ENCODE data around the gene PRKN. TPM values are rescaled to one million over a fixed set of nuclear protein-coding genes. Genes with fewer than 3 reads are reported as not detected.

Gene PRKN
- total RNA-seq, 1 donor: 6.1 TPM

DNA sequence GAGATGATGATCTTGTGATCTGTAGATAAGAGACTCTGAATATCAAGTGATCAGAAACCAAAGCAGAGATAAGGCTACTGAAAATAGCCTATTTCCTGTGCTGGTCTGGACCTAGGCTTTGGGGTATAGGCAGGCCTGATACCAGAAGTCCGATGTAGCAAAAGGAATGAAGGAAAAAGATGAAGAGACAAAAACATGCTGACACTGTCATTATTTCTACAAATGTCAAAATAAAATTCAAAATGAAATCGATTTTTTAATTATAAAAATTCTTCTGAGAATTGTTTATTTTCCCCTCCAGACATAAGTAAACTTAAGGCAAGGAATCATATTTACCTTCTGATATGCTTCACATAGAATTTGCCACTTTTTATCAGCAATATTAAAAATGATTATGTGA lies 252.8 kb downstream of the PRKN start:
- Histone ChIP-seq H3K4me3 (ENCODE audit: low read length) (no peak overlapping the region), H3K27me3 (ENCODE audit: insufficient read depth, low read length) (no peaks in the 10 kb centered on the region), H3K4me1 (ENCODE audit: insufficient read depth, low read length) (no peaks in the 10 kb centered on the region), H3K9me3 (ENCODE audit: low read depth, low read length) (no peaks in the 10 kb centered on the region)

DNA sequence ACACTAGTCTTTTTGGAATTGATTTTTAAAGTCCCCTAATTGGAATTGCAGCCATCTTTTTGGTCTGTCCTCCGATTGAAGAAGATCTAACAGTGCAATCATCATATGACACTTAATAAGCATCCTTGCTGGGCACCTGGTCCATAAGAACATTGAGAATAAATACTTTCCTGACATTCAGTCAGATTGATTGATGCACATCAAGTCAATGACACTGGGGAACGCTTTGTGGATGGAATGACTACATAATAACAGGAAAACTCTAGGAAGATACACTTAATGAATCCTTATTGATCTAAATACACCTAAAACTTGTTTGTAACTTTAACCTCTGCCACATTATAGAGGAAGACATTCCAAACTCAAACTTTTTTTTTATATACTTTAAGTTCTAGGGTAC lies 255.7 kb downstream of the PRKN start:
- Histone ChIP-seq H3K4me3 (ENCODE audit: low read length) (no peak overlapping the region), H3K9me3 (ENCODE audit: low read depth, low read length) (no peaks in the 10 kb centered on the region), H3K27me3 (ENCODE audit: insufficient read depth, low read length) (no peaks in the 10 kb centered on the region), H3K4me1 (ENCODE audit: insufficient read depth, low read length) (no peaks in the 10 kb centered on the region)

DNA sequence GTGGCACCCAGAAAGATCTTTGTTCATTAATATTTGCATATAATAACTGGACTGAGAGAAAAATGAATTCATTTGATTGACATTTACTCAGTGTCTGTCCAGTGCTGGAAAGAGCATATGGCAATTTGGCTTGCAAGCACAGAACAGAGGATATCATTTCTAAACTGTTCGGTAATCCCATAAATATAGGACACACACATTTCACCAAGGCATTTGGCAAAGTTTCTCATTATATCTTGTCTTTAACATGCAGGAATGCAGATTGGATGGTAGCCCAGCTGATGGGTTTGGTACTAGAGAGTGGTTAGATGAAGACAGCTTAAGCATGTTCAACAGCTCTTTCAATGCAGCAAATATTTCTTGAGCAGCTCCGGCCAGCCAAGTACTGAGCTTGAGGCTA lies 259.2 kb downstream of the PRKN start:
- H3K4me3 ChIP-seq (ENCODE audit: low read length): no peak overlapping the region
- no peaks in the 10 kb centered on the region for H3K27me3 ChIP-seq (ENCODE audit: insufficient read depth, low read length)
- no peaks in the 10 kb centered on the region for H3K9me3 ChIP-seq (ENCODE audit: low read depth, low read length)
- H3K4me1 ChIP-seq (ENCODE audit: insufficient read depth, low read length): no peaks in the 10 kb centered on the region

DNA sequence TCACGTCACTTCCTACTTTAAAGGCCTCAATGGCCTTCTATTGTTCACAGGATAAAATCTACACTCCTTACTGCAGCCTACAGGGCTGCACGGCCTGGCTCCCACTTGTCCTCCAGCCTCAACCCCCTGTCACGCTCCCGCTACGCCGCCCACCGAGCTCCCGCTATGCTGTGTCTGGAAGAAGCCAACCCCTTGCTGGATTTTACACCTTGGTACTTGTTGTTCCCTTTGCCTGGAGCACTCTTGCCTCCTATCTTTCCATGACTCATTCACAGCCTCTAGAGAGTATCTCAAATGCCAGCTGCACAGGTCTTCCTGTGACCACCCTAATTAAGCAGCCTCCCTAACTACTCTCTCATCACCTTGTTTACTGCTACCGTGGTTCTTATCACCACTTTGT lies 259.9 kb downstream of the PRKN start:
- no peaks in the 10 kb centered on the region for H3K9me3 ChIP-seq (ENCODE audit: low read depth, low read length)
- no peak overlapping the region for H3K4me3 ChIP-seq (ENCODE audit: low read length)
- H3K27me3 ChIP-seq (ENCODE audit: insufficient read depth, low read length): no peaks in the 10 kb centered on the region
- no peaks in the 10 kb centered on the region for H3K4me1 ChIP-seq (ENCODE audit: insufficient read depth, low read length)

DNA sequence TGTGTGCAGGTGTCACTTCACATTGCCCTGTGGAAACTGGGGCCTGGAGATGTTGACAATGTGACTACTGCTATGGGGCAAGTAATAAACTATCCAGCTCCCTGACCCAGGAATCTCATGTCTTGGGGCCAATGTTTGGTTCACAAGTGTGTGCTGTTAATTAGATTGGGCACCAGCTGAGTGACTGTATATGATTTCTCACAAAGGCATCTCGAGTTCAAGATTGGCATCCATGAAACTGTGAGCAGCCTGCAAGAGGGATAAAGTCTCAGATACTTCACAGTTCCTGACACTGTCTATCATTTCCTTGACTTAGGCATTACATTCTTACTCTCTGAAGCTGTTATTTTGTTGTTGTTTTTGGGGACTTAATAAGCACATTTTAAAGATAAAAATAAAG lies 264.0 kb downstream of the PRKN start:
- no peak overlapping the region for H3K4me3 ChIP-seq (ENCODE audit: low read length)
- no peaks in the 10 kb centered on the region for H3K4me1 ChIP-seq (ENCODE audit: insufficient read depth, low read length)
- H3K27me3 ChIP-seq (ENCODE audit: insufficient read depth, low read length): no peaks in the 10 kb centered on the region
- H3K9me3 ChIP-seq (ENCODE audit: low read depth, low read length): peaks cover 5% of the 10 kb centered on the region

DNA sequence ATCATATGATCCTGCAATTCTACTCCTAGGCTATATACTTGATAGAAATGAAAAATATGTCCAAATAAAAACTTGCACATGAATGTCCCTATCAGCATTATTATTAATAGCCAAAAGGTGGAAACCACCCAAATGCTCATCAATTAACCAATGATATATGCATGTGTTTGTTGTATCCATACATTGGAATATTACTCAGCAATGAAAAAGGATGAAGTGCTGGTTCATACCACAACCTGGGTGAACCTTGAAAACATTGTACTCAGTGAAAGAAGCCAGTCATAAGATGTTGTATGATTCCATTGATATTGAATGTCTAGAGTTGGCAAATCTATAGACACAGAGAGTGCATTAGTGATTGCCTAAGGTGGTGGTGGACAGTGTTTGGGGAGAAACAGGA lies 267.6 kb downstream of the PRKN start:
- peaks cover 5% of the 10 kb centered on the region for H3K9me3 ChIP-seq (ENCODE audit: low read depth, low read length)
- no peaks in the 10 kb centered on the region for H3K27me3 ChIP-seq (ENCODE audit: insufficient read depth, low read length)
- no peaks in the 10 kb centered on the region for H3K4me1 ChIP-seq (ENCODE audit: insufficient read depth, low read length)
- no peak overlapping the region for H3K4me3 ChIP-seq (ENCODE audit: low read length)

DNA sequence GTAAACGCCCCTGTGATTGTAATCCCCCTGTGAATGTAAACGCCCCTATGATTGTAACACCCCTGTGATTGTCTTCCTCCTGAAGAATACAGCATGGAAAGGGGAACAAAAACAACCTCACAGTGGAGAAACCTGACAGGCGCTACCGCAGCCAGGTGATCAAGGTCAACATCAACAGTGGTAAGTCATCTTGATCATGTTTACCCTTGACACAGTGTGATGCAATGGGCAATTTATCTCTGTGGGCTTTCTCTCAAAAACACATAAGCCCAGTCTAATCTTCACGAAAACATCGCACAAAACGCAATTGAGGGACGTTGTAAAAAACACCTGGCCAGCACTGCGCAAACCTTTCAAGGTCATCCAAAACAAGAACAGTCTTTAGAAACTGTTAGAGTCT lies 277.2 kb downstream of the PRKN start:
- no peaks in the 10 kb centered on the region for H3K9me3 ChIP-seq (ENCODE audit: low read depth, low read length)
- H3K4me3 ChIP-seq (ENCODE audit: low read length): no peak overlapping the region
- no peaks in the 10 kb centered on the region for H3K4me1 ChIP-seq (ENCODE audit: insufficient read depth, low read length)
- H3K27me3 ChIP-seq (ENCODE audit: insufficient read depth, low read length): no peaks in the 10 kb centered on the region

DNA sequence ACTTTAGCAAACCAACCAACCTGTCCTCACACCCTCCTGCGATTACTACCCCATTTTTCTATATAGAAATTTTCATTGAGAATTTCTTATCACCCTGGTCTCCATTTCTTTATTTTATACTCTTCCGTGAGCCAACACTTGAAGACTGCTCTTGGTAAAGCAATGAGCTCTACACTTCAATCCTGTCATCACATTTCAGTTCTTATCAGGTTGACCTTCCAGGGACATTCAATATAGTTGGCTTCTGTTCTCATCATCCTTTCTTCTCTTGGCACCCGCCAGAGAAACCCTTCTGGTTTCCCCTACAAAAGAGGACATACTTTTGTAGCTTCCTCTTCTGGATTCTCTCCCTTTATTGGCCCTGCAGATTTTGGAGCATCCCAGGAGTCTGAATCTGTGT lies 279.3 kb downstream of the PRKN start:
- H3K27me3 ChIP-seq (ENCODE audit: insufficient read depth, low read length): no peaks in the 10 kb centered on the region
- no peaks in the 10 kb centered on the region for H3K4me1 ChIP-seq (ENCODE audit: insufficient read depth, low read length)
- no peak overlapping the region for H3K4me3 ChIP-seq (ENCODE audit: low read length)
- no peaks in the 10 kb centered on the region for H3K9me3 ChIP-seq (ENCODE audit: low read depth, low read length)

DNA sequence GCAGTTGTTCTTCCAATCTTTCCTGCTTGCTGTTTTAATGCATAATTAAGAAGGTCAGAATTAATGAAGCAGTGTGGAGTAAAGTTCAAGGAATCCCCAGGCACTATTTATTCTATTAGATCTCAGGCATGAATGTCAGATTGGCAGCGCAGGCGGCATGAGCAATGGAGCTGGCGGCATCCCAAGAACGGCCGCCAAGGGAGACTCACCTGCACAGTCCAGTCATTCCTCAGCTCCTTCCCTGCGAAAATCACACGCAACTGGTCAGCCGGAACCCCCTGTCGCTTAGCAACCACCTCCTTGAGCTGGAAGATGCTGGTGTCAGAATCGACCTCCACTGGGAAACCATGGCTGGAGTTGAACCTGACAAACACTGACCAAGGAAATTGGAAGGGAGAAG lies 284.5 kb downstream of the PRKN start:
- H3K4me3 ChIP-seq (ENCODE audit: low read length): no peak overlapping the region
- no peaks in the 10 kb centered on the region for H3K4me1 ChIP-seq (ENCODE audit: insufficient read depth, low read length)
- H3K9me3 ChIP-seq (ENCODE audit: low read depth, low read length): no peaks in the 10 kb centered on the region
- H3K27me3 ChIP-seq (ENCODE audit: insufficient read depth, low read length): no peaks in the 10 kb centered on the region

DNA sequence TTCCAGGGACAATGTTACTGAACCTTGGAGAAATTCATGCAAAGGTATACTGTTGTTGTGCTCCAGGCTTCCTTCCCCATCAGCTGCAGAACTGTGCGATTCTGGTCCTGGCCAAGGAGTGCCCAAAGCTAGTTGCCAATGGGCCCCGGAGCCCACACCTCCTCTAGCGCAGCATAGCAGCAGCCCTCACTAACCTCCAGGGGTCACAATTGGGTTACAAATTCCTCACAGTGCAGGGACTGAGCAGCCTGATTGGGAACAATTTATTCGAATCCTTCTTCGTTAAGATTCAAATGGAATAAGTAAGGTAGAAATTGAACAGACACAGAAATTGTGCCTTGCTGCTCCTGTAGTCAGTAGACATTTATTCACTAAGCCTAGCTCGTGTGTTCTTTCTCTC lies 284.9 kb downstream of the PRKN start:
- no peaks in the 10 kb centered on the region for H3K4me1 ChIP-seq (ENCODE audit: insufficient read depth, low read length)
- no peak overlapping the region for H3K4me3 ChIP-seq (ENCODE audit: low read length)
- no peaks in the 10 kb centered on the region for H3K9me3 ChIP-seq (ENCODE audit: low read depth, low read length)
- no peaks in the 10 kb centered on the region for H3K27me3 ChIP-seq (ENCODE audit: insufficient read depth, low read length)

DNA sequence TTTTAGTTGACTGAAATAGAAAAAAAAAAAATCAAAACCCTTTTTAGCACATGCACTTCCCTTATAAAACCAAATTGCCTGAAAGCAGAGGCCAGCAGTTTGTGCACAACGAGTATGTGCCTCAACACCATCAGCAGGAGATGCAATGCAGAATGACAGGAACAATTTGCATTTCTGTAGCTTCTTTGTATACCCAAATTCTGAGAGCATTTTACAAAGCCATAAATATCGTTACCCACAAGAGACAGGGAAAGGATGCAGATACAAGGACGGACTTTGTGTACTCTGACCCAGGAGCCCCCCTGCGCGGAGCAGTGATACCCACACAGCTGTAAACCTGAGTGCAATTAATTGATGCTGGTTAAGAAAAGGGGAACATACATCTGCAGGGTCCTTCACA lies 285.6 kb downstream of the PRKN start:
- H3K27me3 ChIP-seq (ENCODE audit: insufficient read depth, low read length): no peaks in the 10 kb centered on the region
- H3K4me3 ChIP-seq (ENCODE audit: low read length): no peak overlapping the region
- H3K9me3 ChIP-seq (ENCODE audit: low read depth, low read length): no peaks in the 10 kb centered on the region
- H3K4me1 ChIP-seq (ENCODE audit: insufficient read depth, low read length): no peaks in the 10 kb centered on the region

DNA sequence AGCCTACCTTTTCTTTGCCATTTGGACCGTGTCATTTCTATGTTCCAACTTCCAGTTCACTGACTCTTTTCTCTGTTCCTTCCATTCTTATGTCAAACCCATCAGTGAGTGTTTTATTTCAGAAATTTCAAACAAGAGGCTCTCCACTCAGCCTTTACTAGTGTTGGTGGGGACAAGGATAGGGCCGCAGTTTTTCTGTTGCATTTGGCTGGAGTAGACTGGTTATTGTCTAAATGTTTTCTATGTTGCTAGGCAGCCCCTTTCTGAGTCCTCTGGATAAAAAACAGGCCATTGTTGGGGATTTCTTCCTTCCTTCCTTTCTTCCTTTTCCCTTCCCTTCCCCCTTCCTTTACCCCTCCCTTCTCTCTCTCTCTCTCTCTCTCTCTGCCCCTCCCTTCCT lies 288.6 kb downstream of the PRKN start:
- H3K27me3 ChIP-seq (ENCODE audit: insufficient read depth, low read length): no peaks in the 10 kb centered on the region
- H3K9me3 ChIP-seq (ENCODE audit: low read depth, low read length): no peaks in the 10 kb centered on the region

DNA sequence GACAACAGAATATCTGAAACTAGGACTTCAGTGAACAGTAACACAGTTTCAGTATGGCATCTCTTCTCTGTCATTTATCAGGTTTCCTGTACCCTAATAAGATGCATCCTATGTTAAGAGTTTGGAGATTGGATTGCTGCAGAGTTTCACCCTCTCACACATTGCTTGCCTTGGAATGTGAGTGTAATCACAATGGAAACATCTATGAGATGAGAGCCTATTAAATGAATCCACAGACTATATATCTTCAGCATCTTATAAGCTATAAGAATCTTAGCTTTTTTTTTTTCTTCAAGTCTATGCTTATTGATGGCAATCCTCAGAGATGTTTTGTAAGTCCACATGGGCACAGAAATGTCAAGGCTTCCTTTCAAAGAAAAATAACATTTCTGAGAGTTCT lies 292.5 kb downstream of the PRKN start:
- Histone ChIP-seq H3K4me1 (ENCODE audit: insufficient read depth, low read length) (no peaks in the 10 kb centered on the region), H3K27me3 (ENCODE audit: insufficient read depth, low read length) (no peaks in the 10 kb centered on the region), H3K4me3 (ENCODE audit: low read length) (no peak overlapping the region), H3K9me3 (ENCODE audit: low read depth, low read length) (no peaks in the 10 kb centered on the region)

More for the DNA sequence above, 288.6 kb downstream of the PRKN start:
- no peak overlapping the region for H3K4me3 ChIP-seq (ENCODE audit: low read length)
- no peaks in the 10 kb centered on the region for H3K4me1 ChIP-seq (ENCODE audit: insufficient read depth, low read length)

DNA sequence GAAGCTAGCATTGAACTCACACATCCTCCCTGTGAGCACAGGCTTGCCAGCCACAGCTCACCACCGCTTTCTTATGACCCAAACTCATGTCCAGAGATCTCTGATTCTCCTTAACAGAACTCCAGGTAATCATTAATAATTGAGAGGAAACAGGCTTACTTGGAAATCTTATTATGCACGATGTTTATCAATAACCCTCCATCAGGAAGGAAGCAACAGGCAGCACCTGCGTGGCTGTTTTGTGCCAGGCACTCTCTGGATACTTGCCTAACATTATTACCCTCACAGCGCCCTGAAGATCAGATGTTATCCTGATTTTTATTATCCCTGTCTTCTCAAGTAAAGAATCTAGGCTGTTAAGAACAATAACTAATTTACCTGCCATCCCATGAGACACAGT lies 306.6 kb downstream of the PRKN start:
- H3K9me3 ChIP-seq (ENCODE audit: low read depth, low read length): no peaks in the 10 kb centered on the region
- no peak overlapping the region for H3K4me3 ChIP-seq (ENCODE audit: low read length)
- H3K4me1 ChIP-seq (ENCODE audit: insufficient read depth, low read length): no peaks in the 10 kb centered on the region
- no peaks in the 10 kb centered on the region for H3K27me3 ChIP-seq (ENCODE audit: insufficient read depth, low read length)

DNA sequence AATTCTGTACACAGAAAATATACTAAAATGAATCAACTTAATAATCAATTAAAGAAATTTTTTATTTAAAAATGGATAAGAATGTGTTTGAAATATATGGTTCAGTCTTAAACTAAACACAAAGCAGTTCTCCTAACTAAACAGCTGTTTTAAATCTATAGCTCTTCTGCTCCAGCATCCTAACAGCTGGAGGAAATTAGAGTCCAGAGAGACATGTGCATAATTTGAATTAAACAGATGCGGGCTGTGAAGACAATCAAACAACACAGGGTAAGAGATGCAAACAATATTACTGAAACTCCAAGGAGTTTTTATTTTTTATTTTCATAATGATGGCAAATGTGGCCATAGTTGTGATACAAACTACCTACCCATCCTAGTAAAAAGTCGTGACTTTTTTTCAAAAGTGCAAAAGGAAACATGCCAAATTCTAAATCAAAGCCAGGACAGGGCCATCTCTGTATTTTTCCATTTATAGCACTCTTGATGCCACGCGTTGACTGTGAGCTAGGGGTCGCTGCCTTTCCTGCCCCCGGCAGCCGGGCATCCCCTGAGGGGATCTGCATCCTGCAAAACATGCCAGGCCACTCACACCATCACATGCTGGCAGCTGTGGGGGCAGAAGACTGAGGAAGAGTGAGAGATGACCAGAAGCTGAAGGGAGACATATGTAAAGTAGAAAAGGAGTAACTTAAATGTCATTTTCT lies 310.6 kb downstream of the PRKN start:
- H3K27me3 ChIP-seq (ENCODE audit: insufficient read depth, low read length): no peaks in the 10 kb centered on the region
- no peaks in the 10 kb centered on the region for H3K4me1 ChIP-seq (ENCODE audit: insufficient read depth, low read length)
- no peak overlapping the region for H3K4me3 ChIP-seq (ENCODE audit: low read length)
- no peaks in the 10 kb centered on the region for H3K9me3 ChIP-seq (ENCODE audit: low read depth, low read length)

DNA sequence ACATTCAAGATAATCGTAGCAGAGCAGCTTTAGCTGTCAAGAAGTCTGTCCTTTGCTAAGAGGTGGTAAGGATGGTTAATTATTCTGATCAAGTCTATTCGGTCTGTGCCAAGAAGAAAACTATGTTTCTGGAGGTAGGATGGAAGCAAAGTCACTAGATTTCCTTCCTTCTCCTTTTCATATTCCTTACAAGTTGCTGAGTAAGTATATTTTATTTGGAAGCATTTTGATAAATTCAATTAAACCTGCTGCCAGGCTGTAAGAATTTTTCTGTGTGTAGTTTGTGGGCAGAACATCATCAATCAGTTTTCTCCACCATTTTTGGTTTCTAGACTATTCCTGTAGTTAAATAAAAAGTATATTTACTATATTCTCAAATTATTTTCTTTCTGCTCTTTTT lies 311.3 kb downstream of the PRKN start:
- Histone ChIP-seq H3K4me3 (ENCODE audit: low read length) (no peak overlapping the region), H3K27me3 (ENCODE audit: insufficient read depth, low read length) (no peaks in the 10 kb centered on the region), H3K4me1 (ENCODE audit: insufficient read depth, low read length) (no peaks in the 10 kb centered on the region), H3K9me3 (ENCODE audit: low read depth, low read length) (no peaks in the 10 kb centered on the region)
